Measurements from ENCODE around the gene SRCAP. TPM values are rescaled to one million over a fixed set of nuclear protein-coding genes. Genes with fewer than 3 reads are reported as not detected.

SRCAP gene
- total RNA-seq, 1 experiment from 2014 or later: 60.7 TPM

- Mint-ChIP-seq H3K4me1 (ENCODE audit: insufficient read depth, unreplicated experiment) (peaks cover 10% of the 10 kb centered on the region), H3K4me3 (ENCODE audit: unreplicated experiment) (peak overlapping the region; percentile 84), H3K27ac (ENCODE audit: low read depth, unreplicated experiment) (no peak overlapping the region), H3K27me3 (ENCODE audit: insufficient read depth, unreplicated experiment) (no peaks in the 10 kb centered on the region), H3K9me3 (ENCODE audit: unreplicated experiment) (no peaks in the 10 kb centered on the region), H3K36me3 (ENCODE audit: insufficient read depth, unreplicated experiment) (peaks cover 33% of the 10 kb centered on the region)
- no peak for DNase-seq (ENCODE audit: unreplicated experiment)
- CTCF ChIA-PET: interaction anchor here (0.5 to 0.9 kb wide), 3 partner anchors 29 to 1228 kb away, joined by 3 read pairs; no protein-coding TSS in a partner anchor
- TSS peak; percentile 6 for BruUV-seq (replicated peaks)
- no peak for TF ChIP-seq CTCF (IDR thresholded peaks at IDR 0.05; ENCODE audit: unreplicated experiment)
- intact Hi-C loops (cut with micrococcal nuclease): loop anchor here (10.0 kb wide), 1 partner anchor 159 kb away; the partner anchor contains the start of gene ORAI3
- POLR2A ChIA-PET: interaction anchor here (0.7 to 5.2 kb wide), 6 partner anchors 9 to 108 kb away, joined by 3 to 123 read pairs (median 4); a partner anchor contains a TSS
Measured at GRCh38 chr16:30785126-30786106, 86.4 kb downstream of the SRCAP start.

- intact Hi-C loops (cut with micrococcal nuclease): loop anchor here (10.0 kb wide), 1 partner anchor 158 kb away; the partner anchor contains the start of gene ORAI3
- Mint-ChIP-seq H3K36me3 (ENCODE audit: insufficient read depth, unreplicated experiment) (peaks cover 33% of the 10 kb centered on the region), H3K4me3 (ENCODE audit: unreplicated experiment) (peak overlapping the region; percentile 84), H3K9me3 (ENCODE audit: unreplicated experiment) (no peaks in the 10 kb centered on the region), H3K27ac (ENCODE audit: low read depth, unreplicated experiment) (peak overlapping the region; percentile 81), H3K27me3 (ENCODE audit: insufficient read depth, unreplicated experiment) (no peaks in the 10 kb centered on the region), H3K4me1 (ENCODE audit: insufficient read depth, unreplicated experiment) (peaks cover 10% of the 10 kb centered on the region)
- DNase-seq (ENCODE audit: unreplicated experiment): peak; percentile 64
- ChIA-PET CTCF (interaction anchor here (0.5 to 1.0 kb wide), 4 partner anchors 19 to 1227 kb away, joined by 3 to 4 read pairs (median 3); no protein-coding TSS in a partner anchor), POLR2A (interaction anchor here (0.6 to 5.2 kb wide), 11 partner anchors 9 to 1812 kb away, joined by 3 to 123 read pairs (median 4); partner anchors contain the start of genes PHKG2 and SPNS1)
- BruUV-seq (replicated peaks): no TSS peak
- TF ChIP-seq CTCF (IDR thresholded peaks at IDR 0.05; ENCODE audit: unreplicated experiment): no peak
Measured at GRCh38 chr16:30786115-30786935, 87.4 kb downstream of the SRCAP start.

GRCh38 chr16:30786936-30787612 lies 88.1 kb downstream of the SRCAP start, which contains the start of gene ZNF629:
ZNF629 (minus strand) TSS chr16:30787205; CDS start chr16:30784482, 2,723 bp downstream.
- no peaks in the 10 kb centered on the region for H3K27me3 Mint-ChIP-seq (ENCODE audit: insufficient read depth, unreplicated experiment)
- H3K4me3 Mint-ChIP-seq (ENCODE audit: unreplicated experiment): peak within 1 kb of the TSS; percentile 84
- H3K4me1 Mint-ChIP-seq (ENCODE audit: insufficient read depth, unreplicated experiment): peaks cover 10% of the 10 kb centered on the region
- no TSS peak for BruUV-seq (replicated peaks)
- H3K36me3 Mint-ChIP-seq (ENCODE audit: insufficient read depth, unreplicated experiment): peaks cover 33% of the 10 kb centered on the region
- intact Hi-C loops (cut with micrococcal nuclease): loop anchor here (1.0 to 10.0 kb wide), 2 partner anchors 18 to 158 kb away; partner anchors contain the start of gene ORAI3
- no peaks in the 10 kb centered on the region for H3K9me3 Mint-ChIP-seq (ENCODE audit: unreplicated experiment)
- ChIA-PET CTCF (interaction anchor here (1.0 kb wide), 1 partner anchor 19 kb away, joined by 4 read pairs; no protein-coding TSS in a partner anchor), POLR2A (interaction anchor here (0.6 to 5.2 kb wide), 8 partner anchors 10 to 1813 kb away, joined by 3 to 123 read pairs (median 6); partner anchors contain the start of genes PHKG2 and SPNS1)
- peak within 1 kb of the TSS; percentile 81 for H3K27ac Mint-ChIP-seq (ENCODE audit: low read depth, unreplicated experiment)
- peak; percentile 59 for DNase-seq (ENCODE audit: unreplicated experiment)
- TF ChIP-seq CTCF (IDR thresholded peaks at IDR 0.05; ENCODE audit: unreplicated experiment): no peak
